Stomach (tissue), 9 donors: ENCODE results near the gene PCYT2. TPM values are rescaled to one million over a fixed set of nuclear protein-coding genes. Genes with fewer than 3 reads are reported as not detected.

Experiments
- DNase-seq, 2 donors: peaks; one replicate each; pipeline versions ENCODE4 v3.0.0 to v3.0.0-alpha.2; 2013 to 2019
- H3K27ac ChIP-seq, 5 donors: fragments of 200-600 bp in 4 of 5; sonication (generic) in 4 of 5; one replicate each; pipeline ENCODE4 v1.5.1; 2013 to 2019; ENCODE audit warnings: mild to moderate bottlenecking in 1 of 5, moderate library complexity in 1 of 5
- H3K27me3 ChIP-seq, 3 donors: fragments of 200-600 bp; sonication (generic); one replicate each; pipeline ENCODE4 v1.5.1; 2017 to 2019; ENCODE audit warnings: mixed run types in 1 of 3
- H3K36me3 ChIP-seq, 4 donors: fragments of 200-600 bp; sonication (generic); 1 replicate in 3 of 4; 2 replicates in 1 of 4; pipeline ENCODE4 v1.5.1; 2016 to 2019
- H3K4me1 ChIP-seq, 4 donors: fragments of 200-600 bp; sonication (generic); one replicate each; pipeline ENCODE4 v1.5.1; 2016 to 2019
- H3K4me3 ChIP-seq, 4 donors: fragments of 200-600 bp; sonication (generic) in 3 of 4; one replicate each; pipeline ENCODE4 v1.5.1; 2016 to 2019; ENCODE audit warnings: mild to moderate bottlenecking in 1 of 4
- H3K9me3 ChIP-seq, 4 donors: fragments of 200-600 bp; sonication (generic); one replicate each; pipeline ENCODE4 v1.5.1; 2016 to 2019
- EP300 ChIP-seq: sonication (generic); formaldehyde crosslinking; IDR thresholded peaks from one replicate; pipeline ENCODE4 v1.6.1; 2017; ENCODE audit warnings: antibody characterized with exemption
- POLR2A ChIP-seq, 4 donors: fragments of 450-650 bp; IDR thresholded peaks; one replicate each; pipeline ENCODE4 v1.6.1; 2016; ENCODE audit warnings: antibody characterized with exemption in 4 of 4, control low read depth in 2 of 4, mild to moderate bottlenecking in 1 of 4, moderate library complexity in 1 of 4
- POLR2AphosphoS5 ChIP-seq, 3 donors: sonication (generic); formaldehyde crosslinking; IDR thresholded peaks; one replicate each; pipeline ENCODE4 v1.6.1; 2016; ENCODE audit warnings: antibody characterized with exemption in 3 of 3
- WGBS, 5 donors: extraction: QIAGEN DNeasy Blood & Tissue Kit in 3 of 5; methylation state at CpG; one replicate each; pipeline versions ENCODE4 v1.1.5 to v1.1.7; 2013 to 2018; 5-methylcytosine and 5-hydroxymethylcytosine counted together
- intact Hi-C: fragments of 100-400 bp; cut with DNase I; formaldehyde crosslinking; loops from one replicate; pipeline ENCODE4 v1.15.1; 2023; ENCODE audit warnings: low total_unique reads
- polyA plus RNA-seq, 3 donors: library from polyadenylated mRNA; stranded (reverse); fragments of 200-250 nt; gene quantifications; one replicate each; pipeline ENCODE4 v1.2.3, GENCODE V29; 2013
- total RNA-seq, 5 donors: library from RNA; depleted of rRNA; stranded (reverse); fragments of >200 nt; gene quantifications; one replicate each; pipeline versions ENCODE4 v1.1.0 to v1.2.3, GENCODE V29; 2014 to 2016
- TF ChIP-seq, protein P1 (sequence below), 7 experiments: fragments of 450-650 bp in 4 of 7; fragments of 200-600 bp in 3 of 7; sonication (generic) in 3 of 7; IDR thresholded peaks; one replicate each; pipeline ENCODE4 v1.5.1; 2016 to 2019; ENCODE audit warnings: antibody characterized with exemption in 7 of 7, control low read depth in 2 of 7, mild to moderate bottlenecking in 1 of 7
- donor health status: healthy with polysubstance abuse.
- donor health status: Bipolar disorder and iron deficiency.
- donor health status: healthy.

The PCYT2 gene
- total and polyA plus RNA-seq, 8 donors = 17.5 to 119 (median 41.2) TPM

DNA sequence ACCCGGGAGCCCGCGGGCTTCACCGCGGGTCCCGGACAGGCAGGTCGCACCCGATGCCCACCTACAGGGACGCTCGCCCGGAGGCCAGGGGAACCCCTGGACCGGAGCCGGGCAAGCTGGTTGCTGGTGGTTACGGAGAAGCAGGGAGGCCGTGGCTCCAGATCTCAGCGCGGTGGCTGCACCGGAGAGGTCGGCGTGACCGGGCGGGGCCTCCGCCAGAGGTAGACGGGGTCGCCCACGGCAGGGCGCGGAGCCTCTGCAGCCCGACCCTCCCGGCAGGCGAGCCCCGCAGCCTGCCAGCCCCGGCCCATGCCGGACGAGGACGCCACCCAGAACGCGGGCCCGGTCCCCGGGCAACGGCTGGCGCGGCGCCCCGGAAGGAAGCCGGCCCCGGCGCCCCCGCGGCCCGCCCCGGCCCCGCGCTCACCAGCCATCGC lies 341 bp downstream of the PCYT2 start:
- Histone ChIP-seq H3K27me3 (no peaks in the 10 kb centered on the region), H3K4me1 (peaks cover 10 to 52% (median 38%) of the 10 kb centered on the region in 4 donors), H3K4me3 (peak overlapping the region; percentile 67 to 82 (median 76)), H3K27ac (peak overlapping the region; percentile 74 to 91 (median 85)), H3K9me3 (no peaks in the 10 kb centered on the region), H3K36me3 (peaks cover 59 to 77% (median 75%) of the 10 kb centered on the region in 4 donors)
- 0 to 2% (median 1%) methylated on average over 3 to 55 of the region's 55 CpGs for WGBS, 5 donors
- intact Hi-C loops = no loop called here
- TF ChIP-seq, protein P1, sequence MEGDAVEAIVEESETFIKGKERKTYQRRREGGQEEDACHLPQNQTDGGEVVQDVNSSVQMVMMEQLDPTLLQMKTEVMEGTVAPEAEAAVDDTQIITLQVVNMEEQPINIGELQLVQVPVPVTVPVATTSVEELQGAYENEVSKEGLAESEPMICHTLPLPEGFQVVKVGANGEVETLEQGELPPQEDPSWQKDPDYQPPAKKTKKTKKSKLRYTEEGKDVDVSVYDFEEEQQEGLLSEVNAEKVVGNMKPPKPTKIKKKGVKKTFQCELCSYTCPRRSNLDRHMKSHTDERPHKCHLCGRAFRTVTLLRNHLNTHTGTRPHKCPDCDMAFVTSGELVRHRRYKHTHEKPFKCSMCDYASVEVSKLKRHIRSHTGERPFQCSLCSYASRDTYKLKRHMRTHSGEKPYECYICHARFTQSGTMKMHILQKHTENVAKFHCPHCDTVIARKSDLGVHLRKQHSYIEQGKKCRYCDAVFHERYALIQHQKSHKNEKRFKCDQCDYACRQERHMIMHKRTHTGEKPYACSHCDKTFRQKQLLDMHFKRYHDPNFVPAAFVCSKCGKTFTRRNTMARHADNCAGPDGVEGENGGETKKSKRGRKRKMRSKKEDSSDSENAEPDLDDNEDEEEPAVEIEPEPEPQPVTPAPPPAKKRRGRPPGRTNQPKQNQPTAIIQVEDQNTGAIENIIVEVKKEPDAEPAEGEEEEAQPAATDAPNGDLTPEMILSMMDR (IDR thresholded peaks at IDR 0.05) = no peak
- TF ChIP-seq EP300 = no peak
- no peak for TF ChIP-seq POLR2A (IDR thresholded peaks at IDR 0.05)
- no peak for TF ChIP-seq POLR2AphosphoS5 (IDR thresholded peaks at IDR 0.05)
- DNase-seq = peak; percentile 30 to 57

DNA sequence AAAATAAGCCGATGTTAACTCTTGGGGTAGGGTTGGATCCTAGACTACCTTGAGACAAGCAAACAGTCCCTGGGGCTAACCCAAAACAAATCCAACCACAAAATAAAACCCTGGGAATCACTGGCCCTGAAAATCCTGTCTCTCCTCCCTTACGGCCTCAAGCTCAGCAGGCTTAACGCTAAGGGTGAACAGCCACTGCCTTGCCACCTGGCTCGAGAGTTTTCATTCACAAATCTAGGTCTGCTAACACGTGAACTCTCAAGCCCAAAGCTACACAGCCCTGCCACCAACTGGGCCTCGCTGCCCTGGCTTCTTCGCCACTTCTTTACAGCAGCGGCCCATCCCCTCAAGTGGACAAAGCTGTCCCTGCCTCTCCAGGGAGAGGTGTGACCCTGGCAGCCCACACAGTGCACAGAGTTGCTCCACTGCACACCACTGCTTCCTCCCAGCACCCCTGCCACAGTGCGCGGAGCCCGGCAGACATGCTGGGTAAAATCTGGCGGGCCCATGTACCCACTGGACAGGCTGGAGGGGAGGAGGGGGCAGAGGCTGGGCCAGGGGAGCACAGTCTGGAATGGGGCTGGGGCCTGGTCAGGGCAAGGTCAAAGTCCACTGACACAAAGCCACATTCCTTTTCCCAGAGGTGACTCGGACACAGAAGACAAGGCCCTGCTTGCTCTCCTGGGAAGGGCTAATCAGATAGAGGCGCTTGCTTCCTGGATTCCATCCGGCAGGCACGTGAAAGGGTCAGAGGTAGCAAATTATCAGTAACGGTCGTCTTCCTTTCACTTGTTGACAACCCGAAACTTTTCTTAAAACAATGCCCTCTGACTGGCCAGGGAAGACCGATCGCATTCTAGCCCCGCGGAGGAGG lies 996 bp downstream of the PCYT2 start:
- H3K27ac ChIP-seq = peak overlapping the region; percentile 74 to 91 (median 85)
- DNase-seq = peak; percentile 62 to 74
- H3K36me3 ChIP-seq = peaks cover 61 to 77% (median 75%) of the 10 kb centered on the region in 4 donors
- peak overlapping the region; percentile 67 to 82 (median 76) for H3K4me3 ChIP-seq
- intact Hi-C loops = no loop called here
- no peaks in the 10 kb centered on the region for H3K9me3 ChIP-seq
- WGBS, 5 donors = 22 to 35% (median 27%) methylated on average over 20 to 23 of the region's 23 CpGs
- H3K4me1 ChIP-seq = peaks cover 8 to 46% (median 34%) of the 10 kb centered on the region in 4 donors
- TF ChIP-seq, protein P1 (IDR thresholded peaks at IDR 0.05) = no peak
- peak in 2 of 3 donors; percentile 42 to 50 for TF ChIP-seq POLR2AphosphoS5 (IDR thresholded peaks at IDR 0.05)
- no peaks in the 10 kb centered on the region for H3K27me3 ChIP-seq

DNA sequence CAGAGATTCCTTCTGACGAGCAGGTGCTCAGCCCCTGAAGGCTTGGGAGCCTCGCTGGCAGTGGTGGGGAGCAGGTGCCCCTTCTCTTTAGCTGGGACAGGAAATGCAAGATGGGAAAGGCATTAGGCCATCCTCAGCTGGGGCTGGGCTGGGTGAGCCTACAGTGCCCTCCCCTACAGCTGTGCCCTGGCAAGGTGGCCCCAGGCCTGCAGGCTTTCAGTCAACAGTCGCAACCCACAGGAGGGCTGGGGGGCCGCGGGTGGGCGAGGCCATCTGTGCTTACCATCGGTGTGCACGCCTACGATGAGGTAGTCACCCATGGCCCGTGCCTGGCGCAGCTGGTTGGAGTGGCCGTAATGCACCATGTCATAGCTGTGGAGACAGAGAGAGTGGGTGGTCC lies 2.0 kb downstream of the PCYT2 start:
- peaks cover 59 to 77% (median 75%) of the 10 kb centered on the region in 4 donors for H3K36me3 ChIP-seq
- no peak overlapping the region for H3K27ac ChIP-seq
- H3K4me1 ChIP-seq = peaks cover 8 to 46% (median 33%) of the 10 kb centered on the region in 4 donors
- WGBS, 5 donors = 77 to 97% (median 91%) methylated on average over 7 to 12 of the region's 12 CpGs
- H3K4me3 ChIP-seq = no peak overlapping the region
- no peaks in the 10 kb centered on the region for H3K27me3 ChIP-seq
- TF ChIP-seq EP300 (no peak), POLR2A (IDR thresholded peaks at IDR 0.05) (no peak), POLR2AphosphoS5 (IDR thresholded peaks at IDR 0.05) (no peak)
- TF ChIP-seq, protein P1 (IDR thresholded peaks at IDR 0.05) = no peak
- DNase-seq = no peak
- no peaks in the 10 kb centered on the region for H3K9me3 ChIP-seq
- intact Hi-C loops = no loop called here

DNA sequence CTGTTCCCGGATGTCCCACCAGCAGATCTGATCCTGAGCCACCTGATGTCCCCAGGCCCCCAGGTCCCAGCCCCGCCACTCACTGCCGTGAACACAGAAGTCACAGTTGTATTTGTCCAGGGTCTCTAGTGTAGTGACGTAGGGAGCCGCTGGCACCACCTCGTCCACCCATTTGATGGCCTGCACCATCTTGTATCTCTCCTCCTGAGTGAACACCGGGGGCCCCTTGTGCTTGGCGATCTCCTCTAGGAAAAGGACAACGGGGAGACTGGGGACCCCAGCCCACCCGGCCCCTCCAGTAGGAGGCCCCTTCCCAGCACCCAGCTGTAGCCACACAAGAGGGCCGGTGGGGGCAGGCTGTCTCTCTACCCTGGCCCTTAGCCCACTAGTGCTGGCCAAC lies 2.4 kb downstream of the PCYT2 start:
- Histone ChIP-seq H3K4me3 (no peak overlapping the region), H3K9me3 (no peaks in the 10 kb centered on the region), H3K36me3 (peaks cover 55 to 77% (median 75%) of the 10 kb centered on the region in 4 donors), H3K27me3 (no peaks in the 10 kb centered on the region), H3K4me1 (peaks cover 8 to 46% (median 33%) of the 10 kb centered on the region in 4 donors), H3K27ac (no peak overlapping the region)
- DNase-seq = no peak
- no peak for TF ChIP-seq EP300
- no peak for TF ChIP-seq POLR2AphosphoS5 (IDR thresholded peaks at IDR 0.05)
- TF ChIP-seq, protein P1 (IDR thresholded peaks at IDR 0.05) = no peak
- TF ChIP-seq POLR2A (IDR thresholded peaks at IDR 0.05) = no peak
- intact Hi-C loops = no loop called here
- 93 to 98% (median 95%) methylated on average over 5 to 11 of the region's 11 CpGs for WGBS, 5 donors
